H7 (cell line): ENCODE measurements around the gene MTA3. TPM values are rescaled to one million over a fixed set of nuclear protein-coding genes. Genes with fewer than 3 reads are reported as not detected.

Experiments
- DNase-seq: peaks from one replicate; pipeline ENCODE4 v3.0.0; 2012
- H3K27me3 ChIP-seq: 2 replicates; pipeline ENCODE4 v1.6.0; 2011; ENCODE audit warnings: mild to moderate bottlenecking, low read length; ENCODE audit not compliant: control insufficient read depth, insufficient read depth
- H3K36me3 ChIP-seq: replicated peaks from 2 replicates; pipeline ENCODE4 v1.5.1; 2011; ENCODE audit warnings: low read length; ENCODE audit not compliant: control insufficient read depth, insufficient read depth
- H3K4me3 ChIP-seq: 2 replicates; pipeline ENCODE4 v1.5.1; 2011; ENCODE audit warnings: low read depth, mild to moderate bottlenecking, control low read depth, low read length, moderate library complexity; ENCODE audit not compliant: insufficient read depth
- total RNA-seq: library from RNA; depleted of rRNA; stranded (reverse); fragments of >200 nt; shearing (Covaris generic); gene quantifications from 2 replicates; pipeline ENCODE4 v1.2.3, GENCODE V29; 2014; rRNA removed

Gene MTA3
- total RNA-seq, 1 experiment from 2014 or later = 51.8 TPM

DNA sequence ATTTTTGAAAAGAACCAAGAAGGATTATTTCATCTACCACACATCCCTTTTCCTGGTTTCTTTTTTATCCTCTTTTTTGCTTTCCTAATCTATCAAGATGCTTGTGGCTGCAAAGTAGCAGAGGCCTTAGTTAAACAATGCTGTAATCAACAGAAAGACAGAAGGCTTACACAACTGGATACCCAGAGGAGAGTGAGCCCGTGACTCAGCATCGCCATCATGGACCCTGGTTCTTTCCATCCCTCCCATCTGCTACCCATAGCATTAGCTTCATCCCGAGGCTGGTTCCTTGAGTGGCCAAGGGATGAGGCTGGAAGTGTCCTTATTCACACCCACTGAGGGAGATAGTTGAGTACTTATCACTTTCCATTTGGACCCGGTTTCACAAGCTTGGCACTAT is 231.4 kb downstream of the MTA3 start:
- DNase-seq = no peak
- Histone ChIP-seq H3K36me3 (no peaks in the 10 kb centered on the region), H3K27me3 (no peaks in the 10 kb centered on the region), H3K4me3 (no peak overlapping the region)

DNA sequence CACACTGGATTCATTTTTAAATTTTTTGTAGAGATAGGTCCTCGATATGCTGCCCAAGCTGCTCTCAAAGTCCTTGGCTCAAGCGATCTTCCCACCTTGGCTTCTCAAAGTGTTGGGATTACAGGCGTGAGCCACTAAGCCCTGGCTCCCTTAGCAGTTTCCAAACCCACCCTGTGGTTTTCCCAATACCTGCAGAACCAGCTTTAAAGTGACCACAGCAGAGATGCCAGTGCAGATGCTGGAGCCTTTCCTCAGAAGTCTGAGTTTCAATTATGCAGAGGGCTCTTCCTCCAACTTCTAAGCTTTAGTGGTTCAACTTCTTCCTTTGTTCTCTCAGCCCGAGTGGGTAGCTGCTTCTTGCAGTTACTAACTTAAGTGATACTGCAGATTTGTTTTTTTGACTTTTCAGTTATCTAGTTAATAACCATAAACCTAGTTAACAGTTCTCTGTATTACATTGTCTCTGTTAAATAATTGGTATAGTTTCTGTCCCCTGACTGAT is 232.1 kb downstream of the MTA3 start:
- DNase-seq = no peak
- no peak overlapping the region for H3K4me3 ChIP-seq

DNA sequence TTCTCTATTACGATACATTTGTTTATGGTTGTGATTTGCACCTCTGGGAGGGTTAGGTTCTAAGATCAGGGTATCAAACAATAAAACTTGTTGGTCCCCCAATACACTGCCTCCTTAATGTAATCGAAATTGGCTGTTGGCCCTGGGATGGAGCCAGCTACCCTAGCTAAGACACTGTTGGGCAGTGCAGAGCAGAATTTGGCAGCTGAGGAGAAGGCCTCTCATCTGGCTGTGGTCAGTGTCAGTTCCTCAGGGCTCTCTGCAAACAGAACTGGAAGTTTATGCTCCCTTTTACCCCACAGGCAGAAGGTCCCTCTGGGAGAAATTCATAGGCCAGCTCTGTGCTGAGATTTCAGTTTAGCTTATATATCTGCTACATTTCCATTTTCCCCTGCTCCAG is 232.5 kb downstream of the MTA3 start:
- no peaks in the 10 kb centered on the region for H3K36me3 ChIP-seq
- no peak overlapping the region for H3K4me3 ChIP-seq
- DNase-seq = no peak
- H3K27me3 ChIP-seq = no peaks in the 10 kb centered on the region

More for the DNA sequence above, 232.1 kb downstream of the MTA3 start:
- no peaks in the 10 kb centered on the region for H3K36me3 ChIP-seq
- H3K27me3 ChIP-seq = no peaks in the 10 kb centered on the region

DNA sequence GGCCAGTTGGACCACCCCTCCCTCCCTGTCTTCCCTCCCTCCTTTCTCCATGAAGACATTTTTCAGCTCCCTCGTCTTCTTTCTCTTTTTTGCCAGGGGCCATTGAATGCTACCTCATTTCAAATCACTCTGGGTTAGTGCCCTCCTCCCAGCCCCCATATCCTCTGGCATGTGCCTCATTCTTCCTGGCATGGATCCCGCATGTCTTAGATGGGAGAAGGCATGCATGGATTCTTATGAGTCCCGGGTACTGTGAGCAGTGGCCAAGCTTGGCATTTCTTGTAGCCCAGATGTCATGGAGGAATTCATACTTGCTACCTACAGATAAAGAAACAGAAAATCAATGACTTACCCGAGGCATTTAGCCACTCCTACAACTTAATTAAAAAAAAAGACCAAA is 232.9 kb downstream of the MTA3 start:
- Histone ChIP-seq H3K27me3 (no peaks in the 10 kb centered on the region), H3K36me3 (no peaks in the 10 kb centered on the region), H3K4me3 (no peak overlapping the region)
- no peak for DNase-seq

DNA sequence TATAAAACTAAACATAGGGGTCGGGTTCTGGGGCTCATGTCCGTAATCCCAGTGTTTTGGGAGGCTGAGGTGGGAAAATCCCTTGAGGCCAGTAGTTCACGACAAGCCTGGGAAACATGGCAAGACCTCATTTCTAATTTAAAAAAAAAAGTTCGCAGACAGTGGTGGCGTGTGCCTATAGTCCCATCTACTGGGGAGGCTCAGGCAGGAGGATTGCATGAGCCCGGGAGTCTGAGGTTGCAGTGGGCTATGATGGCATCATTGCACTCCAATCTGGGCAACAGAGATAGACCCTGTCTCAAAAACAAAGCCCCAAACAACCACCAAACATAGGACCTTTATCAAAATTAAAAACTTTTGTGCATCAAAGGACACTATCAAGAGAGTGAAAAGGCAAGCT is 233.7 kb downstream of the MTA3 start:
- DNase-seq = no peak
- H3K36me3 ChIP-seq = no peaks in the 10 kb centered on the region
- H3K27me3 ChIP-seq = no peaks in the 10 kb centered on the region
- H3K4me3 ChIP-seq = no peak overlapping the region

DNA sequence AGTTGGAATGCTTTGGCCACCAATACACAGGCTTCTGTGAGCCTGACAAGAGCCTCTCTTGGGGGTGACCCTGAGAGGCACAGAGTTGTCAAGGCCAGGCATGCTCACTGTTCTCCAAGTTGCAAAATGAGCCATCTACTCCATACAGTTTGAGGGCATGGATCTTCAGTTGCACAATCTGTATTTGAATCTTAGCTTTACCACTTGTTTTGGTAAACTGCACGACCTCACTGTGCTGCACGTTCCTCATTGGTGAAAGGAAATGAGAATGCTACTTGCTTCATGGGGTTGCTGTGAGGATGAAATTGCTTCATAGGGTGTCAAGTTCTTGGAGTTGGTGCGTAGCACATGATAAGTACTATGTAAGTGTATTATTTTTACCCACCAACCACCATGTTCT is 235.9 kb downstream of the MTA3 start:
- Histone ChIP-seq H3K36me3 (no peaks in the 10 kb centered on the region), H3K27me3 (no peaks in the 10 kb centered on the region), H3K4me3 (no peak overlapping the region)
- no peak for DNase-seq

DNA sequence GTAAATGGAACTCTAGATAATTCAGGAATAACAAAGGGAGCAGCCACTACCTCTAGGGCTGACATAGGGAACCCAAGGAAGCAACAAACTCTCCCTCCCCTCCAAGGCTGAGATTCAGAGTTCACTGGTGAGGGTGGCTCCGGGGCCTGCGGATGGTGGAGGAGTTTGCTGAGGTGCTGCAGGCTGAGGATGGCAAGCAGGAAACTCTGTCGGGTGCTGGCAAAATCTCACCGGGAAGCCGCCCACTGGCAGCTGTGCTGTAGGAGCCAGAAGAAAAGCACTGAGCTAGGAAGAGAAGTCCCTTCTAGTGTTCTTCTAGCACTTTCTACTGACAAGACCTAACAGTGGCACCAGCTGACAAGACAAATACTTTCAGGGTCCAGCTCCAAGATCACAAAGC is 236.5 kb downstream of the MTA3 start:
- DNase-seq = no peak
- Histone ChIP-seq H3K36me3 (no peaks in the 10 kb centered on the region), H3K4me3 (no peak overlapping the region), H3K27me3 (no peaks in the 10 kb centered on the region)

Other genes starting within 250 kb of the MTA3 start
- gene COX7A2L, start 207.4 kb upstream of the MTA3 start, total RNA-seq = 149 and 154 TPM in 2 replicates
- gene KCNG3, start 74.7 kb upstream of the MTA3 start, total RNA-seq = 2.7 and 5.4 TPM in 2 replicates
- 0.69 and 2.4 TPM in 2 replicates for gene OXER1, start 195.5 kb downstream of the MTA3 start, total RNA-seq
- 5.9 and 6.5 TPM in 2 replicates for gene HAAO, start 224.0 kb downstream of the MTA3 start, total RNA-seq